AG09319 (cell line): ENCODE data around the gene GLT8D2.

Experiments
- DNase-seq: peaks from one replicate; pipeline ENCODE4 v3.0.0-alpha.2; 2010; ENCODE audit warnings: low read depth; ENCODE audit errors: extremely low read depth
- TF ChIP-seq, protein P1 (sequence below): IDR thresholded peaks from 2 replicates; pipeline ENCODE4 v1.5.1; 2011; ENCODE audit warnings: low read depth, mild to moderate bottlenecking, inconsistent platforms, low read length, moderate library complexity

The GLT8D2 gene

DNA sequence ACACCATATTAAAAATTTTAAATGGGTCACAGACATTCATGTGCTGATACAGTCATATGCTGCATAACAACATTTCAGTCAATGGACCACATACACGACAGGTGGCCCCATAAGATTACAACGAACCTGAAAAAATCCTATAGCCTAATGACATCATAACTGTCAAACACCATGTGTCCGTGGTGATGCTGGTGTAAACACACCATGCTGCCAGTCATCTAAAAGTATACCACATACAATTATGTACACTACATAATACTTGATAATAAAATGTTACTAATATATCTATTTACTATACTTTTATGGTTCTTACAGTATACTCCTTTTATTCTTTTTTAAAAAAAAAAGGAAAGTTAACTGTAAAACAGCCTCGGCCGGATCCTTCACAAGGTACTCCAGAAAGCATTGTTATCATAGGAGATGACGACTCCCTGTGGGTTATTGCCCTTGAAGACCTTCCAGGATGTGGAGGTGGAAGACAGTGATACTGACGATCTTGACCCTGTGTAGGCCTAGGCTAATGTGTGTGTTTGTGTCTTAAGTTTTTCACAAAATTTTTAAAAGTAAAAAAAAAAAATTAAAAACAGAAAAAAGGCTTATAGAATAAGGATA is 89.3 kb downstream of the GLT8D2 start:
- no peak for DNase-seq
- TF ChIP-seq, protein P1, sequence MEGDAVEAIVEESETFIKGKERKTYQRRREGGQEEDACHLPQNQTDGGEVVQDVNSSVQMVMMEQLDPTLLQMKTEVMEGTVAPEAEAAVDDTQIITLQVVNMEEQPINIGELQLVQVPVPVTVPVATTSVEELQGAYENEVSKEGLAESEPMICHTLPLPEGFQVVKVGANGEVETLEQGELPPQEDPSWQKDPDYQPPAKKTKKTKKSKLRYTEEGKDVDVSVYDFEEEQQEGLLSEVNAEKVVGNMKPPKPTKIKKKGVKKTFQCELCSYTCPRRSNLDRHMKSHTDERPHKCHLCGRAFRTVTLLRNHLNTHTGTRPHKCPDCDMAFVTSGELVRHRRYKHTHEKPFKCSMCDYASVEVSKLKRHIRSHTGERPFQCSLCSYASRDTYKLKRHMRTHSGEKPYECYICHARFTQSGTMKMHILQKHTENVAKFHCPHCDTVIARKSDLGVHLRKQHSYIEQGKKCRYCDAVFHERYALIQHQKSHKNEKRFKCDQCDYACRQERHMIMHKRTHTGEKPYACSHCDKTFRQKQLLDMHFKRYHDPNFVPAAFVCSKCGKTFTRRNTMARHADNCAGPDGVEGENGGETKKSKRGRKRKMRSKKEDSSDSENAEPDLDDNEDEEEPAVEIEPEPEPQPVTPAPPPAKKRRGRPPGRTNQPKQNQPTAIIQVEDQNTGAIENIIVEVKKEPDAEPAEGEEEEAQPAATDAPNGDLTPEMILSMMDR = no peak

DNA sequence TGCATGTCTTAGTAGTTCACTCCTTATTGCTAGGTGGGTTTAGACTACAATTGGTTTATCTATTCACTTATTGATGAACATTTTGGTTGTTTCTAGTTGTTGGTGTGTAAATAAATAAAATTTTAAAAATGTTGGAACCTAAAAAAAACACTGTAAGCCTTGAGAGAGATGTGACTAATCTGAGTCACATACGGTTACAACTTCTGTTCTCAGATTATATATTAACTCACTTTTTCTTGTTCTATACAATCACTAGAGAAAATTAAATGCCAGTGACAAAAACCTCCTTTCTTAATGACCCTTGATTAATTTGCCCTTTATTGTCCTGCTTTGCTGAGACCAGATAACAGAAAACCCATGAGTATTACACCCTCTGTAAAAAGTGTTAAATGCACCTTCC is 91.4 kb downstream of the GLT8D2 start:
- TF ChIP-seq, protein P1 = no peak
- DNase-seq = no peak

DNA sequence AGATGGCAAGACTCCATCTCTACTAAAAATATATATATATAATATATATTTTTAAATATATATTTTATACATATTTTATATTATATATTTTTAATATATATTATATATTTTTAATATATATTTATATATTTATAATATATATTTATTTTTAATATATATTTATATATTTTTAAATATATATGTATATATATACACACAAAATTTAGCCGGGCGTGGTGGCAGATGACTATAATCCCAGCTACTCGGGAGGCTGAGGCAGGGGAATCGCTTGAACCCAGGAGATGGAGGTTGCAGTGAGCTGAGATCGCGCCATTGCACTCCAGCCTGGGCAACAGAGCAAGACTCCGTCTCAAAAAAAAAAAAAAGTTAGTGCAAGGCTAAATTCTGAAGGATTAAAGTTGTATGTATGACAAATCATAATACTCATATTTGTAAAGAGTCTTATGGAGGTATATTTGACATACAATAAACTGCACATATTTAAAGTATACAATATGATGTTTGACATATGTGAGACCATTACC is 92.1 kb downstream of the GLT8D2 start:
- no peak for DNase-seq
- TF ChIP-seq, protein P1 = no peak

DNA sequence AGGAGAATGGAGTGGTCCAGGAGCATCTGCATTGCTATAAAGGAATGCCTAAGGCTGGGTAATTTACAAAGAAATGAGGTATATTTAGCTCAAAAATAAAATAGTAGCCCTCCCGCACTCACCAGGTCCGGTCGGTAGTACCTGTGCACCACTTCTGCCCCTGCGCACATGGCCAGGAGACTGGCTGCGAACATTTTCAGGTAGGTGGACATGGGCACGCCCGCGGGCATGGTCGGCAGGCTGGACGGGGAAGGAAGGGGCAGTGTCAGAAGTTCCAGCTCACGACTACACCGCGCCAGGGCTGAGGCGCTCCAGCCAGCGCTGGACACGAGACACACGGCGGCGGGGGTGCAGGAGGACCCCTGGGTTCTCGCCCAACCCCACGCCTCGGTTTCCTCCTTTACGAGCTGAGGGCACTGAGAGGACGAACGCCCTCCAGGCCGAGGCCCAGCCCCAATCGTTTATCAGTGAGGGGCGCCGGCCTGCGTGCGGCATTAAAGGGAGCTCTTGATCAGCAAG is 93.4 kb downstream of the GLT8D2 start:
- TF ChIP-seq, protein P1 = no peak; the same call in 1 of the 2 replicates
- no peak for DNase-seq

DNA sequence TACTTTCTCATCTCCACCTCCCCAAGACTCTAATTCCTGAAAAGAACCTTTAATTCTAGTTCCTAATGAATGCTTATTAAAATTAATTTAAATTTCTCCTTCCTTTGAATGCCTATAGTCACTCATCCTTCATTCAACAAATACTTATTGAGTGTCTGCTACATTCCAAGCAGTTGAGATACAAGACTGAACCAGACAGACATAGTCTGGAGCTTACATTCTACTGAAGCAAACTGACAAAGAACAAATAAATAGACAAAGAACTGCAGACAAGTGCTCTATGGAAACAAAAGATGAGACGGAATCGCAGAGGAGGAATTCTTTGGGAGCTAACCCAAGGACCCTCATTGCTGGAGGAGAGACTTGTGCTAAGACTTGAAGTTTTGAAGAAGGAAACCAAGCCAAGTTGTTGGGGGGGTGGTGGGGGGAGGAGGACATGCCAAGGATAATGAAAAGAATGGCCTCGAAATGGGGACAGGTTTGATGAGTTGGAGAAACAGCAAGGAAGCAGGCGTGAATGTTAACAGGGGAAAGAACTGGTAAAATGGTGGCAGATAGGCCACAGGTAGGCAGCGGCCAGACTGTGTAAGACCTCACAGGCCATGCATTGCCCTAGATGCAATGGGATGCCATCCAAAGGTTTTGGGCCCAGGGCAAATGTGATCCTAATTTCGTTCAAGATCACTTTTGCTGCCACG is 94.0 kb downstream of the GLT8D2 start:
- TF ChIP-seq, protein P1 = no peak
- DNase-seq = no peak

DNA sequence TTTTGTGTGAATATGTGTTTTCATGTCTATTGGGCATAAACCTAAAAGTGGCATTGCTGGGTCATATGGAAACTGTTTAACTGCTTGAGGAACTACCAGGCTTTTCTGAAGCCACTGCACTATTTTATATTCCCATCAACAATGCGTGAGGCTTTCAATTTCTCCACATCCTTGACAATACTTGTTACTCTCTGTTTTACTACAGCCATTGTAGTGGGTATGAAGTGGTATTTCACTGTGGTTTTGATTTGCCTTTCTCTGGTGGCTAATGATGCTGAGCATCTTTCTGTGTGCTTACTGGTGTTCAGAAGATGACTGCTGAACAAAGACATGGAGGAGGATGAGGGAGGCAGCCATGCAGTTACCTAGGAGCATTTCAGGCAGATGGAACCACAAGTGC is 97.5 kb downstream of the GLT8D2 start:
- no peak for DNase-seq
- TF ChIP-seq, protein P1 = no peak

DNA sequence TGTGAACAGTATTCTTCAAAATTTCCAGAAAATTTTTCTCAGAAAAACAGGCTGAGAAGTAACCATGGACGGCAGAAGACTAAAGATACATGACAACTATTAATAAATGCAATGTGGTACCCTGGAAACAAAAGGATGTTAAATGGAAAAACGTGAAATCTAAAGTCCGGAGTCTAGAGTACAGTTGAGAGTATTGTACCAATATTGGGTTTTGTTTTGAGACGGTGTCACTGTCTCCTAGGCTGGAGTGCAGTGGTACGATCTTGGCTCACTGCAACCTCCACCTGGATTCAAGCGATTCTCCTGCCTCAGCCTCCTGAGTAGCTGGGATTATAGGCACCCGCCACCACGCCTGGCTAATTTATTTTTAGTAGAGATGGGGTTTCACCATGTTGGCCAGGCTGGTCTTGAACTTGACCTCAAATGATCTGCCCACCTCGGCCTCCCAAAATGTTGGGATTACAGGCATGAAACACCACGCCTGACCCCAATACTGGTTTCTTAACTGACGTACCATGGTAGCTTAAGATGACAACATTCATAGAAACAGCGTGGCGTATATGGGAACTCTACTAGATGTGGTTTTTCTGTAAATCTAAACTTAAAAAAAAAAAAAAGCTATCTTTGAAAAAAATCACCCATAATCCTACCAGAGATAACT is 101.1 kb downstream of the GLT8D2 start:
- DNase-seq = no peak
- TF ChIP-seq, protein P1 = no peak
